ENCODE results near the gene P2RY1.

Gene P2RY1

DNA sequence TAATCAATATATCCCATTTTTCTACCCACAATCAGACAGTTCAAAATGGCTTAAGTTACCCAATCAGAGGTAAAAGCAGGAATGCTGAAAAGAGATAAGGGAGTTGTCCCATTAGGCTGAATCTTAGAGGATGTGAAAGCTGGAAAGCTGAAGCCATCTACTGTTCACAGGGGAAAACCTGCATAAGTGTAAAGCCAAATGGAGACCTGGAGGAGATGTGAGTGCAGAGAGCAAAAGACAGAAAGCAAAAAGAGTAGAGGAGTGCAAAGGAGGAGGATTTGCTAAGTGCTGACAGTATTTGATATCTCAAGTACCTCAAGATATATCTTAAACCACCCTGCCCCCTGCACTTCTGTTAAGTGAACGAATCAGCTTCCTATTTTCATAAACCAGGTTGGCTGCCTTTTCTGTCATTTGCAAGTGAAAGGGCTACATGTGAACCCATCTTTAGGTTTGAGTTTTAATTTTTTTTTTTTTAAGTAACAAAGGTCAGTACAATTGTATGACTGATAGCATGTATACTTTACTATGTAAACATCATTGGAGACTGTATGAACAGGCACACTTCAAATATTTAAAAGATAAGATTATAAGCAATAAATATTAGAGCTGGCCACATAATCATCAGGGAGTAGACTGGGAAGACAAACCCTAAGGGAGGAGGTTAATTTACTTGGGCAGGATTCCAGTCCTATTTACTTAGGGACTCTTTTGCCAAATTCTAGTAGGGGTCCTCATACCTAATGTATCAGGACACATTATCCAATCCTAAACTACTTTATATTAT, 22.8 kb upstream of the P2RY1 start:
- H3K27me3 Mint-ChIP-seq (ENCODE audit: low read depth, poor library complexity): no peaks in the 10 kb centered on the region
- H3K4me3 Mint-ChIP-seq: no peak overlapping the region
- H3K36me3 Mint-ChIP-seq (ENCODE audit: low read depth): no peaks in the 10 kb centered on the region
- TF ChIP-seq, protein P1, sequence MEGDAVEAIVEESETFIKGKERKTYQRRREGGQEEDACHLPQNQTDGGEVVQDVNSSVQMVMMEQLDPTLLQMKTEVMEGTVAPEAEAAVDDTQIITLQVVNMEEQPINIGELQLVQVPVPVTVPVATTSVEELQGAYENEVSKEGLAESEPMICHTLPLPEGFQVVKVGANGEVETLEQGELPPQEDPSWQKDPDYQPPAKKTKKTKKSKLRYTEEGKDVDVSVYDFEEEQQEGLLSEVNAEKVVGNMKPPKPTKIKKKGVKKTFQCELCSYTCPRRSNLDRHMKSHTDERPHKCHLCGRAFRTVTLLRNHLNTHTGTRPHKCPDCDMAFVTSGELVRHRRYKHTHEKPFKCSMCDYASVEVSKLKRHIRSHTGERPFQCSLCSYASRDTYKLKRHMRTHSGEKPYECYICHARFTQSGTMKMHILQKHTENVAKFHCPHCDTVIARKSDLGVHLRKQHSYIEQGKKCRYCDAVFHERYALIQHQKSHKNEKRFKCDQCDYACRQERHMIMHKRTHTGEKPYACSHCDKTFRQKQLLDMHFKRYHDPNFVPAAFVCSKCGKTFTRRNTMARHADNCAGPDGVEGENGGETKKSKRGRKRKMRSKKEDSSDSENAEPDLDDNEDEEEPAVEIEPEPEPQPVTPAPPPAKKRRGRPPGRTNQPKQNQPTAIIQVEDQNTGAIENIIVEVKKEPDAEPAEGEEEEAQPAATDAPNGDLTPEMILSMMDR (IDR thresholded peaks at IDR 0.05): no peak
- no peaks in the 10 kb centered on the region for H3K9me3 Mint-ChIP-seq
- H3K4me1 Mint-ChIP-seq: no peaks in the 10 kb centered on the region
- H3K27ac Mint-ChIP-seq: no peak overlapping the region
- no peak for DNase-seq

DNA sequence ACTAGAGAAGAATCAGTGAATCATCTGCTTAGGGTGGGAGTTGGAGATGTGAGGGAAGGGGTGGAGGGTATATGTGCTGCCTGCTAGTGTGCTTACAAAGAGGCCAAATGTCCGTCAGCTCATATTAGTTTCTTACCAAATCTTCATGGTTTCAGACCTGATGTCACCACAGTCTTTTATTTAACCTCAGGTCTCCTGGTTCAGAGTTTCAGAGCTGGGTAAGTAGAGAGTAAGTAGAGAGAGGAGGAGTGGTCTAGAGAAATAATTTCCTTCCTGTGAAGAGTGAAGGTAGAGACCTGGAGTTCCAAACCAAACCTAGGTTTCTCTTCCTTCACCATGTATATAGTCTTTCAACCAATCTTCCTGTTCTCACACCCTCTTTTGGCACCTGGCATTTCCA, 17.5 kb upstream of the P2RY1 start:
- Mint-ChIP-seq H3K4me3 (no peak overlapping the region), H3K4me1 (no peaks in the 10 kb centered on the region), H3K27ac (no peak overlapping the region), H3K9me3 (no peaks in the 10 kb centered on the region), H3K36me3 (ENCODE audit: low read depth) (no peaks in the 10 kb centered on the region), H3K27me3 (ENCODE audit: low read depth, poor library complexity) (no peaks in the 10 kb centered on the region)
- DNase-seq: no peak
- TF ChIP-seq, protein P1 (IDR thresholded peaks at IDR 0.05): no peak

DNA sequence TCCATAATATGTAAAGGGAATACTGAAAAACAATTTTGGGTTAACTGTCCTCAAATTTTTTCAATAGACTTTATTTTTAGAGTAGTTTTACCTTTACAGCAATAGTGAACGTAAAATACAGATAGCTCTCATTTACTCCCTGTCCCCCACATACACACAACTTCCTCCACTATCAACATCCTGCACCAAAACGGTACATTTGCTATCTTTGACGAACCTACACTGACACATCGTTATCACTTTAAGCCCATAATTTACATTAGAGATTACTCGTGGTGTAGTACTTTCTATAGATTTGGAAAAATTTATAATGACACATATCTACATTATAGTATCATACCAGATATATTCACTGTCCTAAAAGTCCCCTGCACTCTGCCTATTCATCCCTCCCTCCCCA, 16.9 kb upstream of the P2RY1 start:
- no peaks in the 10 kb centered on the region for H3K4me1 Mint-ChIP-seq
- no peak overlapping the region for H3K27ac Mint-ChIP-seq
- no peak for DNase-seq

DNA sequence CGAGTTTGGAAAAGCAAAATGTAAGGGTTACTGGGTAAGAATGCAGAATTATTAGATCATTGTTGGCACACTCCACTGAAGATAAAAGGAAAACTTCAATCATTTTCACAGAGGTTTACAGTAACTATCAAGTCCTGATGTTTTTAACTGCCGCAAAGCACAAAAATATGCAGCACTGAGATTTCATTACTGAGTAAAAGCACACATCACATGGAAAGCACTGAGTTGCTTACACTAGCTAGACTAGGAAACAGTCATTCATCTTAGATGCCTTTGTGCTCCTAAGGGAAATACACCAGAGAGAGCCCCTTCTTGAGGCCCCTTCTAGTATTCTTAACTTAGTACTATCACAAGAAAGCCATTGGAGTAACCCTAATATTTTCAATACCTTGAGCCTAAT, 11.8 kb upstream of the P2RY1 start:
- Mint-ChIP-seq H3K27ac (no peak overlapping the region), H3K9me3 (no peaks in the 10 kb centered on the region), H3K27me3 (ENCODE audit: low read depth, poor library complexity) (no peaks in the 10 kb centered on the region), H3K36me3 (ENCODE audit: low read depth) (no peaks in the 10 kb centered on the region), H3K4me3 (no peak overlapping the region), H3K4me1 (no peaks in the 10 kb centered on the region)
- DNase-seq: no peak
- TF ChIP-seq, protein P1 (IDR thresholded peaks at IDR 0.05): no peak

More for the DNA sequence above, 16.9 kb upstream of the P2RY1 start:
- Mint-ChIP-seq H3K9me3 (no peaks in the 10 kb centered on the region), H3K36me3 (ENCODE audit: low read depth) (no peaks in the 10 kb centered on the region), H3K27me3 (ENCODE audit: low read depth, poor library complexity) (no peaks in the 10 kb centered on the region), H3K4me3 (no peak overlapping the region)
- TF ChIP-seq, protein P1 (IDR thresholded peaks at IDR 0.05): no peak

DNA sequence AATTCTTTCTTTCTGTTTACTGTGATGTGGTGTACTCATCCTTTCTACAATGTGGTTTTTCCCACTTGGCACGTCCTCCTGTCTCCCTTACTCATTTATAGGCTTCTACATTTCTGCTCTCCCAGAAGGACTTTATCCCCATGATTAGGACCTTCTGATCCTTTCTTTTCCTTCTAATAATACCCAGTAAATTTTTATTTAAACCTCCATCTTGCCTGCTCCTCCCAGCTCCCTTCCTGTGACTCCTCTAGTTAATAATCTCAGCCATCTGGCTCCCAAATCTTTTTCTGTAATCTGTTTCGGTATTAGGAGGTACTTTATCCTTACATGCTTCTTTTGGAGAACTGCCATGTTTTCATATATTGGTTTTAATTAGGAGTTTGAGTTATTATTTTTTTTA, 11.2 kb upstream of the P2RY1 start:
- no peaks in the 10 kb centered on the region for H3K4me1 Mint-ChIP-seq
- no peaks in the 10 kb centered on the region for H3K27me3 Mint-ChIP-seq (ENCODE audit: low read depth, poor library complexity)
- H3K27ac Mint-ChIP-seq: no peak overlapping the region
- TF ChIP-seq, protein P1 (IDR thresholded peaks at IDR 0.05): no peak
- no peaks in the 10 kb centered on the region for H3K36me3 Mint-ChIP-seq (ENCODE audit: low read depth)
- no peak for DNase-seq
- H3K9me3 Mint-ChIP-seq: no peaks in the 10 kb centered on the region
- no peak overlapping the region for H3K4me3 Mint-ChIP-seq

DNA sequence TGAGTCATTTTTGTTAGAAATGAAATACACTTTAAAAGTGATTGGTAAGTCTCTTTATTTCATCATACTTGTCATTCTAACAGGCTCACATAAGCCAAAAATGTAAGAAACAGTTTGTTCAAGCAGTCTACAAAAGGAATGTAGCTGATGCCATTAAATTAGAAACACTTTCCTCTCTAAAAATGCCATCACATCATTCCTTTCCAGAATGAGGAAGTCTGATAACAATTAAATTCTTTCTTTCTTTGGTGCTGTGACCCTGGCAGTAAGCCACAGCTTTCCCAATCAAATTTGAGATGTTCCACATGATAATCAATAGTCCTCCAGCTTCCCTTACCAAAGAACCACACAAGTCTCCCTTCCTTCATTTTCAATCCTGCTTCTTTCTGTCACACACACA, 9.4 kb upstream of the P2RY1 start:
- H3K9me3 Mint-ChIP-seq: no peaks in the 10 kb centered on the region
- H3K27me3 Mint-ChIP-seq (ENCODE audit: low read depth, poor library complexity): peaks cover 4% of the 10 kb centered on the region
- no peaks in the 10 kb centered on the region for H3K4me1 Mint-ChIP-seq
- no peak for DNase-seq
- no peak overlapping the region for H3K27ac Mint-ChIP-seq
- no peaks in the 10 kb centered on the region for H3K36me3 Mint-ChIP-seq (ENCODE audit: low read depth)
- TF ChIP-seq, protein P1 (IDR thresholded peaks at IDR 0.05): no peak
- no peak overlapping the region for H3K4me3 Mint-ChIP-seq
